DND-41 (cell line): ENCODE results near the gene PAN2.

Experiments
- ATAC-seq: fragments of 200-7000 bp; cut with Tn5 transposase; 3 replicates; pipeline ENCODE4 v1.9.1; 2021; ENCODE audit warnings: low read depth; ENCODE audit not compliant: insufficient read depth
- DNase-seq: peaks from one replicate; pipeline ENCODE4 v3.0.0-alpha.2; 2020
- H2AFZ ChIP-seq: 2 replicates; pipeline ENCODE4 v1.6.0; 2012; ENCODE audit warnings: low read depth, low read length
- H3K27ac ChIP-seq: 2 replicates; pipeline ENCODE4 v1.5.1; 2012; ENCODE audit warnings: low read length, inconsistent platforms
- H3K27me3 ChIP-seq: fragments of 200-600 bp; sonication (generic); 2 replicates; pipeline ENCODE4 v1.6.0; 2012; ENCODE audit warnings: low read length, mild to moderate bottlenecking, inconsistent platforms; ENCODE audit not compliant: insufficient read depth, poor library complexity
- H3K36me3 ChIP-seq: 2 replicates; pipeline ENCODE4 v1.5.1; 2012; ENCODE audit warnings: low read length, inconsistent platforms; ENCODE audit not compliant: insufficient read depth
- H3K4me1 ChIP-seq: 2 replicates; pipeline ENCODE4 v1.5.1; 2012; ENCODE audit warnings: mild to moderate bottlenecking, low read length; ENCODE audit not compliant: insufficient read depth
- H3K4me2 ChIP-seq: 2 replicates; pipeline ENCODE4 v1.6.0; 2012; ENCODE audit warnings: mild to moderate bottlenecking, moderate library complexity, low read length, inconsistent platforms; ENCODE audit not compliant: insufficient read depth
- H3K4me3 ChIP-seq, 2 experiments: fragments of 200-600 bp in 1 of 2; shearing (Covaris generic) in 1 of 2; 2 replicates each; pipeline ENCODE4 v1.5.1; 2012 to 2016; ENCODE audit warnings: inconsistent platforms in 2 of 2, low read length in 2 of 2, mild to moderate bottlenecking in 2 of 2, low read depth in 1 of 2, moderate library complexity in 1 of 2
- H3K79me2 ChIP-seq: 2 replicates; pipeline ENCODE4 v1.6.0; 2012; ENCODE audit warnings: low read length, inconsistent platforms; ENCODE audit not compliant: insufficient read depth
- H3K9ac ChIP-seq: 2 replicates; pipeline ENCODE4 v1.6.0; 2012; ENCODE audit warnings: low read depth, mild to moderate bottlenecking, inconsistent platforms, low read length, moderate library complexity
- H3K9me3 ChIP-seq: 2 replicates; pipeline ENCODE4 v1.5.1; 2012; ENCODE audit warnings: low read length, moderate library complexity, mild to moderate bottlenecking, inconsistent platforms; ENCODE audit not compliant: insufficient read depth, severe bottlenecking
- H4K20me1 ChIP-seq: 2 replicates; pipeline ENCODE4 v1.6.0; 2012; ENCODE audit warnings: low read length; ENCODE audit not compliant: insufficient read depth
- EZH2 ChIP-seq: IDR thresholded peaks from 3 replicates; pipeline ENCODE4 v1.6.1; 2012; ENCODE audit warnings: borderline replicate concordance, low read depth, mild to moderate bottlenecking, moderate library complexity, low read length, inconsistent platforms; ENCODE audit not compliant: severe bottlenecking
- TF ChIP-seq, protein P1 (sequence below): IDR thresholded peaks from 2 replicates; pipeline ENCODE4 v1.5.1; 2012; ENCODE audit warnings: borderline replicate concordance, low read length, moderate library complexity, mild to moderate bottlenecking; ENCODE audit not compliant: poor library complexity, severe bottlenecking; ENCODE audit errors: extremely low read depth

The PAN2 gene

GRCh38 chr12:56300644-56301464, 32.9 kb downstream of the PAN2 start:
- H4K20me1 ChIP-seq = peaks cover 23% of the 10 kb centered on the region; the same call in 1 of the 2 replicates
- peak overlapping the region; percentile 75 to 91 for H3K4me3 ChIP-seq
- peak; percentile 5 for ATAC-seq
- TF ChIP-seq, protein P1, sequence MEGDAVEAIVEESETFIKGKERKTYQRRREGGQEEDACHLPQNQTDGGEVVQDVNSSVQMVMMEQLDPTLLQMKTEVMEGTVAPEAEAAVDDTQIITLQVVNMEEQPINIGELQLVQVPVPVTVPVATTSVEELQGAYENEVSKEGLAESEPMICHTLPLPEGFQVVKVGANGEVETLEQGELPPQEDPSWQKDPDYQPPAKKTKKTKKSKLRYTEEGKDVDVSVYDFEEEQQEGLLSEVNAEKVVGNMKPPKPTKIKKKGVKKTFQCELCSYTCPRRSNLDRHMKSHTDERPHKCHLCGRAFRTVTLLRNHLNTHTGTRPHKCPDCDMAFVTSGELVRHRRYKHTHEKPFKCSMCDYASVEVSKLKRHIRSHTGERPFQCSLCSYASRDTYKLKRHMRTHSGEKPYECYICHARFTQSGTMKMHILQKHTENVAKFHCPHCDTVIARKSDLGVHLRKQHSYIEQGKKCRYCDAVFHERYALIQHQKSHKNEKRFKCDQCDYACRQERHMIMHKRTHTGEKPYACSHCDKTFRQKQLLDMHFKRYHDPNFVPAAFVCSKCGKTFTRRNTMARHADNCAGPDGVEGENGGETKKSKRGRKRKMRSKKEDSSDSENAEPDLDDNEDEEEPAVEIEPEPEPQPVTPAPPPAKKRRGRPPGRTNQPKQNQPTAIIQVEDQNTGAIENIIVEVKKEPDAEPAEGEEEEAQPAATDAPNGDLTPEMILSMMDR = no peak
- no peak for TF ChIP-seq EZH2
- no peaks in the 10 kb centered on the region for H3K27me3 ChIP-seq
- H3K27ac ChIP-seq = peak overlapping the region; percentile 92
- H2AFZ ChIP-seq = peak overlapping the region; percentile 91
- H3K4me1 ChIP-seq = peaks cover 56% of the 10 kb centered on the region
- peaks cover 59% of the 10 kb centered on the region for H3K79me2 ChIP-seq
- no peaks in the 10 kb centered on the region for H3K9me3 ChIP-seq
- peak overlapping the region; percentile 80 for H3K4me2 ChIP-seq
- H3K36me3 ChIP-seq = peaks cover 27% of the 10 kb centered on the region
- DNase-seq = no peak
- H3K9ac ChIP-seq = peak overlapping the region; percentile 84

DNA sequence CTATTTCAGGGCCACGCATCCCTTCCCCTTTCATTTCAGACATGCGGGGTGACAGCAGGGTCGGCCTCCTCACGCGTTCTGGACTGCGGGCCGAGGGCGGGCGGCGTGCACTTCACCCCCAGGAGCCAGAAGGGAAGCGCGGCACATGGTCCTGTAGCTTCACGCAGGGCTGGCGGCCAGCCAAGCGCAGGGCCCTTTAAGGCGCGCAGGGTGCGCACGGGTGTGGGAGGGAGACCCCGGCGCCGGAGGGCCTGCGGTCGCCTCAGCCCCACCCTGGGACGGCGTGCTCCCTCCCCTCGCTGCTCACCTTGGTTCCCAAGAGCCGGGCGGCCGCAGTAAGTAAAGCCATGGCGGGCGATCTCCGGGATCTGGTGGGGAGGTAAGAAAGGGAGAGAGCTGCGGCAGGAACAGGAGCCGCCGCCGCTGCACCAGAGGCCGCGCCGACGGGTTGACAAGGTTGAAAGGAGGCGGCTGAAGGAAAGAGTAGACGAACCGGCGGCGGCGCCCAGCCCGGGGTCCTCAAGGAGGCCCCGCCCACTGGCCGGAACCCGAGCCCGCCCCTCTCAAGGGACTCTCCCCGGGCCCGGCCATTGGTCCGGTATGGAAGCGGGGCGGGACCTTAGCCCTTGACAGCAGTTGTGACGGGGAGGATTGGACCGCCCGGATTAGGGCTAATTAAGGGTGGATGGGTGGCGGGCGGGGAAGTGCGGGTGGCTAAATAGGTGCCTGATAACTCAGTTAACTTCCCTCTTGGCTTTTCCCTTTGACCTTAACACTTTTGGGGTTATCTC, 33.8 kb downstream of the PAN2 start, which contains the start of gene CS:
CS (minus strand) TSS at position 478 of the 791 bp plus-strand sequence; CDS start at position 349, 129 bp downstream.
- peak within 1 kb of the TSS; percentile 75 to 91 for H3K4me3 ChIP-seq
- H3K36me3 ChIP-seq = peaks cover 28% of the 10 kb centered on the region
- peak within 1 kb of the TSS; percentile 80 for H3K4me2 ChIP-seq
- no peaks in the 10 kb centered on the region for H3K27me3 ChIP-seq
- peaks cover 56% of the 10 kb centered on the region for H3K4me1 ChIP-seq
- H4K20me1 ChIP-seq = peaks cover 23% of the 10 kb centered on the region; the same call in 1 of the 2 replicates
- TF ChIP-seq, protein P1 = no peak
- TF ChIP-seq EZH2 = no peak
- ATAC-seq (peak; percentile 94), DNase-seq (peak; percentile 99)
- H3K9me3 ChIP-seq = no peaks in the 10 kb centered on the region
- peak within 1 kb of the TSS; percentile 84 for H3K9ac ChIP-seq
- peak within 1 kb of the TSS; percentile 92 for H3K27ac ChIP-seq
- peaks cover 66% of the 10 kb centered on the region for H3K79me2 ChIP-seq
- peak within 1 kb of the TSS; percentile 91 for H2AFZ ChIP-seq

- DNase-seq (no peak), ATAC-seq (no peak; the same call in 2 of the 3 replicates)
- Histone ChIP-seq H3K27ac (peak overlapping the region; percentile 69), H3K9ac (peak overlapping the region; percentile 84), H3K9me3 (no peaks in the 10 kb centered on the region), H4K20me1 (peaks cover 23% of the 10 kb centered on the region; the same call in 1 of the 2 replicates), H3K4me1 (peaks cover 56% of the 10 kb centered on the region), H3K4me2 (peak overlapping the region; percentile 80), H2AFZ (peak overlapping the region; percentile 81), H3K4me3 (peak overlapping the region; percentile 75 to 91), H3K36me3 (peaks cover 31% of the 10 kb centered on the region), H3K27me3 (no peaks in the 10 kb centered on the region), H3K79me2 (peaks cover 73% of the 10 kb centered on the region)
- no peak for TF ChIP-seq EZH2
- TF ChIP-seq, protein P1 = no peak
These were observed 34.4 kb downstream of the PAN2 start for GRCh38 chr12:56299308-56299852.
